LNCaP clone FGC (cell line): ENCODE measurements around the gene PI4K2A.

Experiments
- DNase-seq: peaks from one replicate; pipeline ENCODE4 v3.0.0-alpha.2; 2011; ENCODE audit warnings: low read depth
- H3K4me3 ChIP-seq: 2 replicates; pipeline ENCODE4 v1.5.1; 2011; ENCODE audit warnings: mild to moderate bottlenecking, low read depth, low read length, control low read depth
- CTCF ChIP-seq: IDR thresholded peaks from 2 replicates; pipeline ENCODE4 v1.5.1; 2012; ENCODE audit warnings: mild to moderate bottlenecking; ENCODE audit not compliant: control insufficient read depth, insufficient read depth; ENCODE audit errors: extremely low read depth

Gene PI4K2A

GRCh38 chr10:97618285-97618684, 22.2 kb upstream of the PI4K2A start:
- no peak for TF ChIP-seq CTCF
- H3K4me3 ChIP-seq = no peak overlapping the region
- no peak for DNase-seq

DNA sequence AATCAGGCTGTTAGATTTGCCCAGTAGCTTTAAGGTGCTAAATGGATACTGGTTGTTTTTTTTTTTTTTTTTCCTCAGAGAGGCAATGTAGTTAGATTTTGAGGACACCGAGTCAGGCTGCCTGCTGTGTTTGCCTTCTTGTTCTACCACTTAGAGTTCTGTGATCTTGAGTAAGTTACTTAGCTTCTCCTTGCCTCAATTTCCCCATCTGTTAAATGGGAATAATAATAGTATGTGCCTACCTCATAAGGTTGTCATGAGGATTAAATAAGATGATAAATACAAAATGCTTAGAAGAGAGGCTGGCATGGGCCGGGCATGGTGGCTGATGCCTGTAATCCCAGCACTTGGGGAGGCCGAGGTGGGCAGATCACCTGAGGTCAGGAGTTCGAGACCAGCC, 21.7 kb upstream of the PI4K2A start:
- no peak for DNase-seq
- no peak overlapping the region for H3K4me3 ChIP-seq
- TF ChIP-seq CTCF = no peak

DNA sequence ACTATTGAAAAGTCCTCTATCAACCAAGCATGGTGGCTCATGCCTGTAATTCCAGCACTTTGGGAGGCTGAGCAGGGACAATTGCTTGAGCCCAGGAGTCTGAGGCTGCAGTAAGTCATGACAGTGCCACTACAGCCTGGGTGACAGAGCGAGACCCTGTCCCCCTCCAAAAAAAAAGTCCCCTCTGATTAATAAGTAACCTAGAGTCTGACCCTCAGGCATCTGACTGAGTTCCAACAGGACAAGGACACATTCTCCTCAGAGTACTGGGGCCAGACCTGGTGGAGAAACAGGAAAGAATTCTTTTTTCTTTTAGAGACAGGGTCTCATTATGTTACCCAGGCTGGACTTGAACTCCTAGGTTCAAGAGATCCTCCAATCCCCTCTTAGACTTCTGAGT, 17.2 kb upstream of the PI4K2A start:
- TF ChIP-seq CTCF = no peak
- no peak for DNase-seq
- no peak overlapping the region for H3K4me3 ChIP-seq

- no peak for TF ChIP-seq CTCF
- no peak overlapping the region for H3K4me3 ChIP-seq
- no peak for DNase-seq
Measured at GRCh38 chr10:97627731-97628130, 12.7 kb upstream of the PI4K2A start.

- no peak for DNase-seq
- TF ChIP-seq CTCF = no peak
- no peak overlapping the region for H3K4me3 ChIP-seq
Measured at GRCh38 chr10:97628228-97628627, 12.2 kb upstream of the PI4K2A start.

DNA sequence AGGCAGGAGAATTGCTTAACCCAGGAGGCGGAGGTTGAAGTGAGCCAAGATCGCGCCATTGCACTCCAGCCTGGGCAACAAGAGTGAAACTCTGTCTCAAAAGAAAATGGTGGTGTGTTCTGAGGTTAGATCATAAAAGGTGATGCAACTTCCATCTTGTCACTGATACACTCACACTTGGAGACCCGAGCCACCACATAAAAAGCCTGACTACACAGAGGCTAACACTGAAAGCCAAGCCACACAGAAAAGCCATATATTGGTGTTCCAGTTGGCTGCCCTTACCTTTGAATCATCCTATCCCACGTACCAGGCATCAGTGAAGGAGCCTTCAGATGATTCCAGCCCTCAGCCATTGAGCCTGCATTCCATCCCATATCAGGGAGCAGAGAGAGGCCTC, 11.2 kb upstream of the PI4K2A start:
- H3K4me3 ChIP-seq = no peak overlapping the region
- no peak for TF ChIP-seq CTCF
- no peak for DNase-seq

GRCh38 chr10:97631098-97631497, 9.4 kb upstream of the PI4K2A start:
- no peak for TF ChIP-seq CTCF
- H3K4me3 ChIP-seq = no peak overlapping the region
- no peak for DNase-seq
